ENCODE measurements around the gene MANBA. TPM values are rescaled to one million over a fixed set of nuclear protein-coding genes. Genes with fewer than 3 reads are reported as not detected.

The MANBA gene
- total RNA-seq, 2 donors from 2014 or later = 37.2 to 41.3 TPM

DNA sequence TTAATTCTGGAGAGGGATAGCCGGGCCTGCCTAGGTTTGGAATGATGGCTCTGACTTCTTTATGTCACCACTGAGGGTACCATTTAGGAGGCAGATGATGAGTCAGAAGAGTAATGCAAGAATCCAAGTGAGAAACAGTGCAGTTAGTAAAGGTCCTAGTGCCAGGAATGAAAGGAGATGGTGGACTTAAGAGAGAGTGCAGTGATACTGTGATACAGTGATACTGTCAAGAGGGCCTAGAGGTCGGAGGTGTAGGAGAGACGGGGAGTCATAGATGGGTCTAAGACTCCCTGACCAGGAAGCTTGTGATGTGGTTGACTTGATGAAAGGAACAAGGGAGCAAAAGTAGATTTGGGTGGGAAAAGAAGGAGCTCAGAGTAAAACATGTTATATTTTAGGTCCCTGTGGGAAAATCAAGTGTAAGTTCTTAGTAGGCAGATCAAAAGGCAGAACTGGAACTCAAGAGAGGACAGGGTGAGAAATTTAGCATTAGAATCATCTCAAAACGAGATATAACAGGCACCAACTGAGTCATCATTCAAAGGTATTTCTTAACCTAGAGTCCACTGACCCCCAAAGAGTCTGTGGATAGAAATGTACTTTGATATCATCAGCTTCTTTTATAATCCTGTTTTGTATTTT, 174.6 kb downstream of the MANBA start:
- Histone ChIP-seq H3K4me1 (ENCODE audit: control insufficient read depth in 1 of 2, low read depth in 2 of 2) (no peaks in the 10 kb centered on the region), H3K4me3 (no peak overlapping the region), H3K9me3 (no peaks in the 10 kb centered on the region), H3K36me3 (peaks cover 28% of the 10 kb centered on the region), H3K27ac (no peak overlapping the region), H3K27me3 (replicated peaks; ENCODE audit: insufficient read depth) (no peaks in the 10 kb centered on the region)
- TF ChIP-seq, protein P1, sequence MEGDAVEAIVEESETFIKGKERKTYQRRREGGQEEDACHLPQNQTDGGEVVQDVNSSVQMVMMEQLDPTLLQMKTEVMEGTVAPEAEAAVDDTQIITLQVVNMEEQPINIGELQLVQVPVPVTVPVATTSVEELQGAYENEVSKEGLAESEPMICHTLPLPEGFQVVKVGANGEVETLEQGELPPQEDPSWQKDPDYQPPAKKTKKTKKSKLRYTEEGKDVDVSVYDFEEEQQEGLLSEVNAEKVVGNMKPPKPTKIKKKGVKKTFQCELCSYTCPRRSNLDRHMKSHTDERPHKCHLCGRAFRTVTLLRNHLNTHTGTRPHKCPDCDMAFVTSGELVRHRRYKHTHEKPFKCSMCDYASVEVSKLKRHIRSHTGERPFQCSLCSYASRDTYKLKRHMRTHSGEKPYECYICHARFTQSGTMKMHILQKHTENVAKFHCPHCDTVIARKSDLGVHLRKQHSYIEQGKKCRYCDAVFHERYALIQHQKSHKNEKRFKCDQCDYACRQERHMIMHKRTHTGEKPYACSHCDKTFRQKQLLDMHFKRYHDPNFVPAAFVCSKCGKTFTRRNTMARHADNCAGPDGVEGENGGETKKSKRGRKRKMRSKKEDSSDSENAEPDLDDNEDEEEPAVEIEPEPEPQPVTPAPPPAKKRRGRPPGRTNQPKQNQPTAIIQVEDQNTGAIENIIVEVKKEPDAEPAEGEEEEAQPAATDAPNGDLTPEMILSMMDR (IDR thresholded peaks at IDR 0.05) = no peak
- ATAC-seq (ENCODE audit: insufficient number of reproducible peaks, low FRiP score, low read depth) (no peak), DNase-seq (ENCODE audit: low spot score) (no peak)

DNA sequence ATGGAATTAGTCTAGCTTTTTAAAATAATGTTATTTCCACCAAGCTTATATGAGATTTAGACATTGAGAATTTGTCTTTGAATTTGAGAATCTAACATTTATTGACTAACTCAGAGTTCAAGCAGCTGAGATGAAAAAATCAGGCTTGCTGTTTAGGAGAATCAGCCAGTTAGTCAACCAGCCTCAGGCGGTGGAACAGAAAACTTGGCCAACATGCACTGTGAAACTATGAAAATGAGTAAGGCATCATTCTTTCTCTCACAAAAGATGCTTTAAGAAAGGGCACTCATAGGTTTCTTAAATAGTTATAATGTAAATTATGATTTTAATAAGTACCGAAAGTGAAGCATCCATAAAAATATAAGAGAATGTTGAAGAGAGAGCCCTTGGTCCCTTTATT, 175.4 kb downstream of the MANBA start:
- H3K36me3 ChIP-seq = peaks cover 28% of the 10 kb centered on the region
- no peak overlapping the region for H3K27ac ChIP-seq
- H3K27me3 ChIP-seq (replicated peaks; ENCODE audit: insufficient read depth) = no peaks in the 10 kb centered on the region
- TF ChIP-seq, protein P1 (IDR thresholded peaks at IDR 0.05) = no peak
- ATAC-seq (ENCODE audit: insufficient number of reproducible peaks, low FRiP score, low read depth) (no peak), DNase-seq (ENCODE audit: low spot score) (no peak)
- H3K4me3 ChIP-seq = no peak overlapping the region
- H3K9me3 ChIP-seq = no peaks in the 10 kb centered on the region
- no peaks in the 10 kb centered on the region for H3K4me1 ChIP-seq (ENCODE audit: control insufficient read depth in 1 of 2, low read depth in 2 of 2)

DNA sequence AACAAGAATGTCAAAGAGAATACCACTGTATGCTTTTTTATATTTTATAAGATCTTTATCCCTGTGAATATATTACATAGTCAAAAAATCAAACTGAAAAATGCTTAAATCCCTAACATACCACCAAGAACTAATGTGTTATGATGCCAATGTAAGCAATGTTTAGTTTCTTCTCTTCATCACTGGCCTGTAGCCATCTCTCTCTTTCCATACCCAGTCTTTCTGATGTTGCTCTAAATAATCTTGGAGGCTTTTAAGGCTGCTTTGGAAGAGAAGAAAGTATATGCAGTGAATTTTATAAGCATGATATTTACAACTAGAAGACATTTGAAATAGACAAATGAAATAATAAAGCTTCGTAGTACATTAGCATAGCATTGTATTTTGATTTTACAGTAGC, 176.7 kb downstream of the MANBA start:
- H3K4me1 ChIP-seq (ENCODE audit: control insufficient read depth in 1 of 2, low read depth in 2 of 2) = no peaks in the 10 kb centered on the region
- no peak for DNase-seq (ENCODE audit: low spot score)
- no peak overlapping the region for H3K4me3 ChIP-seq
- TF ChIP-seq, protein P1 (IDR thresholded peaks at IDR 0.05) = no peak
- no peak overlapping the region for H3K27ac ChIP-seq
- H3K9me3 ChIP-seq = no peaks in the 10 kb centered on the region
- no peaks in the 10 kb centered on the region for H3K27me3 ChIP-seq (replicated peaks; ENCODE audit: insufficient read depth)
- H3K36me3 ChIP-seq = peaks cover 28% of the 10 kb centered on the region
- ATAC-seq (ENCODE audit: insufficient number of reproducible peaks, low FRiP score, low read depth) = no peak

Other genes starting within 250 kb of the MANBA start
- 100 to 1,000 TPM; 245 to 376 TPM for gene UBE2D3, start 66.6 kb upstream of the MANBA start, total RNA-seq
- gene CISD2, start 108.0 kb upstream of the MANBA start, total RNA-seq = 10 to 100 TPM in 1 of 2 donors, 1 to 10 TPM in 1; 4.9 to 10.2 TPM

All from thoracic aorta (tissue), 2 donors.